ENCODE measurements around the gene POTEG. TPM values are rescaled to one million over a fixed set of nuclear protein-coding genes. Genes with fewer than 3 reads are reported as not detected.
"Not testable (repeated sequence)": the region's sequence is repeated elsewhere in the genome, so short reads cannot be mapped to it uniquely, and the experiment has no call there.

The POTEG gene
- total RNA-seq, 1 donor from 2014 or later, result not detected

DNA sequence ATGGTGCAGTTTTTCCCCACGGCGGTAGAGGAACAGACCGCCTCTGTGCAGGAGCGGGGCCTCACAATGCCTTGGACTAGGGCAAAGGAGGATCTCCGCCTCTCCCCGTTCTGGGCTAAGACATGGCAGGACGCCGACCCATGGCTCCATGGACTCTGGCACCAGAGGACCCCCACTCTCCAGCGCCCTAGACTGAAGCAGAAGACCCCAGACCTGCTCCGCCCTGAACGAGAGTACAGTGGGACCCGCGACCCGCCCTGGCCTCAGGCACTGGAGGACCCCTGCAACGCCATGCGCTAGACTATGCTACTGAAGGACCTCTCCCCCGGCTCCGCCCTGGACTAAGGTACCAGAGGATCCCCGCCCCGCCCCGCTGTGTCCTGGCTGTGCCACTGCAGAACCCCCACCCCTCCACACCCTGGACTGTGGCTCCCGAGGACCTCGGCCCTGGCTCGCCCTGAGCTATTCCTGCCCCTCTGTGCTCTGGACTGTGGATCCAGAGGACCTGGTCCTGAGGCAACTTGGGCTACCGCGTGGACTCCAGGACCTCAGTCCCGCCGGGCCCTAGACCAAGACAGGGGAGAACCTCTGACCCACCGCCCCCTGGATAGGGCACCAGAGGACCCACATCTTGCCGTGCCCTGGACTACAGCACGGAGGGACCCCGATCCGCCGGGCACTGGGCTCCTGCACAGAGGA lies 73.1 kb downstream of the POTEG start:
- not testable (repeated sequence) for H3K4me1 Mint-ChIP-seq; H3K27me3 Mint-ChIP-seq (ENCODE audit: low read depth); H3K27ac Mint-ChIP-seq

More for the DNA sequence above, 73.1 kb downstream of the POTEG start:
- H3K9me3 Mint-ChIP-seq; H3K36me3 Mint-ChIP-seq; H3K4me3 Mint-ChIP-seq; DNase-seq (ENCODE audit: low spot score in 2 of 2, unreplicated experiment in 2 of 2): not testable (repeated sequence)

All from mesothelial cell of epicardium (in vitro differentiated cells).